GM18867 (cell line): Measurements from ENCODE around the gene CCDC154.

Experiments
- ATAC-seq: cut with Tn5 transposase; IDR thresholded peaks from one replicate; pipeline ENCODE4 v1.9.1; 2021; ENCODE audit warnings: mild to moderate bottlenecking, moderate library complexity; ENCODE audit not compliant: unreplicated experiment

CCDC154 gene

GRCh38 chr16:1457489-1458245 is 13.3 kb upstream of the CCDC154 start:
- ATAC-seq: no peak

GRCh38 chr16:1456951-1457350 is 12.6 kb upstream of the CCDC154 start:
- ATAC-seq: no peak

- ATAC-seq: no peak
Observed at GRCh38 chr16:1455190-1456171, 11.1 kb upstream of the CCDC154 start.

- ATAC-seq: no peak
Observed at GRCh38 chr16:1454561-1454960, 10.2 kb upstream of the CCDC154 start.

GRCh38 chr16:1453316-1453715 is 9.0 kb upstream of the CCDC154 start:
- no peak for ATAC-seq

- ATAC-seq: no peak
Observed at GRCh38 chr16:1452530-1452929, 8.2 kb upstream of the CCDC154 start.

- no peak for ATAC-seq
Observed at GRCh38 chr16:1451702-1452392, 7.5 kb upstream of the CCDC154 start.

GRCh38 chr16:1450841-1451240 is 6.5 kb upstream of the CCDC154 start:
- ATAC-seq: no peak

GRCh38 chr16:1450218-1450617 is 5.9 kb upstream of the CCDC154 start:
- ATAC-seq: no peak

GRCh38 chr16:1449201-1449788 is 4.9 kb upstream of the CCDC154 start:
- ATAC-seq: no peak

GRCh38 chr16:1448536-1449116 is 4.3 kb upstream of the CCDC154 start:
- no peak for ATAC-seq

- no peak for ATAC-seq
Observed at GRCh38 chr16:1447965-1448364, 3.6 kb upstream of the CCDC154 start.

GRCh38 chr16:1446296-1447080 is 2.1 kb upstream of the CCDC154 start:
- ATAC-seq: no peak

GRCh38 chr16:1445518-1446203 is 1.3 kb upstream of the CCDC154 start:
- ATAC-seq: no peak

- ATAC-seq: no peak
Observed at GRCh38 chr16:1444730-1445517, 568 bp upstream of the CCDC154 start.

- no peak for ATAC-seq
Observed at GRCh38 chr16:1443403-1443973, 868 bp downstream of the CCDC154 start.

GRCh38 chr16:1442697-1443096 is 1.7 kb downstream of the CCDC154 start:
- ATAC-seq: no peak

- ATAC-seq: no peak
Observed at GRCh38 chr16:1441391-1441829, 2.9 kb downstream of the CCDC154 start.
